ENCODE data around the gene ABCF2.
A peak's percentile ranks its signal among the peaks of the same experiment; 100 is the strongest.

The ABCF2 gene

DNA sequence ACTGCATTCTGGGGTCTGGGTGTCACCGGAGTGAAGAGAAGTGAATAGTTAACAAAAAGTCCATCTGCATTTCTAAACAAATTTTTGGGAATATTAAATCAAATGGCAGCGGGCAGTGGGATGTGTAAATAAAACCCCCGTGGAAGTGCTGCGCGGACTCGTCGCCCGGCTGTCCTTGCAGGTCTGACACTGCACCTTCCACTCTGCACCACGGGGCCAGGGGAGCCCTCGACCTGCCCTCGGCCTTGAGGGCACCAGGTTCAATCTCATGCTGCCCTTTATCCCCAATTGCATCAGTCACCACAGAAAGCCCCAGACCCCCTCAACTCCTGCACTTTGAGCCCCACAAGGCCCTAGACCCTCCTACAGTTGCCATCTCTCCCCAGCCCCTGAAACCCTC lies 27.8 kb upstream of the ABCF2 start:
- CTCF ChIA-PET, result interaction anchor here (1.1 kb wide), 1 partner anchor 11 kb away, joined by 3 read pairs; no protein-coding TSS in a partner anchor

DNA sequence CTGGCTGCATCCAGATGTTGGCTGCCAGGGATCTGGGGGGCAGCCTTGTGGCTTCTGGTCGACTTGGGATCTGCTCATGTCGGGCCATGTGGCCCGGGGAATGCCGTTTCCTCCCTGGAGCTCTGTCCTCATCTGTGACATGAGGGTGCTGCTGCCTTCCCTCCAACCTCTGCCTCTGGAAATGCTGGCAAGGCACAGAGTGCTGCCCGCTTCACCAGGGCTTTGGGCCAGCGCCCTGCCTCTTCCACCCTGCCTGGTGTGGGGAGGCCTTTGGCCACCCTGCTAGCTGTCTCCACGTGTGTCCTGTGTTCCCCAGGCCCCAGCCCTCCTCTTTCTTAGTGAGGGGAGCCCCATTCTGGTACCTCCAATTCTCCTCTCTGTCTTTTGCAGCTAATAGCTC lies 27.3 kb upstream of the ABCF2 start:
- ChIA-PET POLR2A (no interaction called here), CTCF (interaction anchor here (0.7 kb wide), 1 partner anchor 8 kb away, joined by 3 read pairs; no protein-coding TSS in a partner anchor)
- no peak overlapping the region for H3K4me3 ChIP-seq (ENCODE audit: low read depth, low read length)
- no peak for DNase-seq (ENCODE audit: low read depth, low spot score)
- TF ChIP-seq CTCF (IDR thresholded peaks at IDR 0.05; ENCODE audit: insufficient read depth, low read length, missing control alignments), result no peak

More for the DNA sequence above, 27.8 kb upstream of the ABCF2 start:
- no peak for TF ChIP-seq CTCF (IDR thresholded peaks at IDR 0.05; ENCODE audit: insufficient read depth, low read length, missing control alignments)
- H3K4me3 ChIP-seq (ENCODE audit: low read depth, low read length), result no peak overlapping the region
- DNase-seq (ENCODE audit: low read depth, low spot score), result no peak
- POLR2A ChIA-PET, result no interaction called here

DNA sequence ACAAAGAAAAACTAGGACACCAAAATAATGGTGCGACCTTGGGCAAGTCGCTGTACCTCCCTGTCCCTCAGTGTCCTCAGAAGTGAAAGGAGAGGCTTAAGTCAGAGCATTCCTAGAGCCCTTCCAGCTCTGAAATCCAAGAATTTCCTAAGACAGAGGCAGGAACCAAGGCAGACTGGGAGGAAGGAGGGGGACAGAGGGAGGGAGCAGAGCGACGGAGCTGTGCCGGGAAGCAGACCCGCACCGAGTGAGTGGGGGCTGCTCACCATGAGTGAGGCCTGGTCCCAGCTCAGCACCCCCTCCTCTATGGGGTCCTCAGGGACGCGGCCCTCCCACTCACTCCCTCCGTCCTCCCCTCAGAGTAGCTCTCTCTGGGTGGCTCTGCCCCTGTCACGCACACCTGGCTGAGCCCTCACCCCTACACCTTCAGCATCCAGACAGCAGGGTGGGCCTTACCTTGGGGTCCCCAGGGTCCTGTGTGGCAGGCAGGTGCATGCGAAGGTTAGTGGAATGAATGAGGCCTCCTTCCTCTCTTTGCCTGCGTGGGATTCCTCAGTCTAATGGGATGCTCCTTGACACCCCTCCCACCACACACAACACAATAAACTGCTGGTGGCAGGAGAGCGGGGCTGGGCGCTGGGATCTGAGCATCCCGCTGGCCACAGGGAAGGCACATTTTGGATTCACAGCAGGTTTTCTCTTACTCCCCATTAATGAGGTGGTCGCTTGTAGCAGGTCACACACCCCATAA lies 26.1 kb upstream of the ABCF2 start:
- ChIA-PET CTCF (interaction anchor here (0.8 to 2.8 kb wide), 5 partner anchors 10 to 144 kb away, joined by 3 to 26 read pairs (median 6); no protein-coding TSS in a partner anchor), POLR2A (interaction anchor here (0.6 to 2.6 kb wide), 3 partner anchors 20 to 51 kb away, joined by 3 to 9 read pairs (median 8); partner anchors contain the start of genes ABCF2 and CHPF2)
- TF ChIP-seq CTCF (IDR thresholded peaks at IDR 0.05; ENCODE audit: insufficient read depth, low read length, missing control alignments), result no peak
- DNase-seq (ENCODE audit: low read depth, low spot score), result no peak
- H3K4me3 ChIP-seq (ENCODE audit: low read depth, low read length), result peak overlapping the region; percentile 69

DNA sequence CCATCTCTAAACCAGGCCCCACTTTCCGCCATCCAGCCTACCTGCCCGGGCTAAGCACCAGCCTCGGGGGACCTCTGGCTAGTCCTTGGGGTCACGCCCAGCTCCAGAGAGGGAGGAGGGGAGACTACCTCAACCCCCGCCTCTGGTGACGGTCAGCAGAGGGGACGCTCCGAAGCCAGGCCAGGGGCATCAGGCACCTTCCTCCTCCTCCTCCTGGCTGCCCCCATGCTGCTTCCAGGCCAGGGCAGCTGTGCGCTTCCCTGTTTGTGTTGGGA lies 25.5 kb upstream of the ABCF2 start:
- CTCF ChIA-PET, result interaction anchor here (0.9 to 2.8 kb wide), 8 partner anchors 9 to 143 kb away, joined by 3 to 26 read pairs (median 5); no protein-coding TSS in a partner anchor
- peak overlapping the region; percentile 69 for H3K4me3 ChIP-seq (ENCODE audit: low read depth, low read length)
- no peak for DNase-seq (ENCODE audit: low read depth, low spot score)
- TF ChIP-seq CTCF (IDR thresholded peaks at IDR 0.05; ENCODE audit: insufficient read depth, low read length, missing control alignments), result no peak
- POLR2A ChIA-PET, result interaction anchor here (1.1 to 2.6 kb wide), 4 partner anchors 10 to 25 kb away, joined by 5 to 9 read pairs (median 7); partner anchors contain the start of genes ABCF2 and CHPF2

- ChIA-PET POLR2A (interaction anchor here (0.6 to 2.6 kb wide), 5 partner anchors 9 to 53 kb away, joined by 4 to 9 read pairs (median 6); partner anchors contain the start of genes ABCF2 and CHPF2), CTCF (interaction anchor here (0.9 to 2.8 kb wide), 11 partner anchors 9 to 143 kb away, joined by 3 to 26 read pairs (median 4); no protein-coding TSS in a partner anchor)
- DNase-seq (ENCODE audit: low read depth, low spot score), result no peak
- H3K4me3 ChIP-seq (ENCODE audit: low read depth, low read length), result peak overlapping the region; percentile 69
- no peak for TF ChIP-seq CTCF (IDR thresholded peaks at IDR 0.05; ENCODE audit: insufficient read depth, low read length, missing control alignments)
Observed at GRCh38 chr7:151251689-151252560, 24.9 kb upstream of the ABCF2 start.
